ENCODE measurements around the gene WDR72.
"Not testable (repeated sequence)": the region's sequence is repeated elsewhere in the genome, so short reads cannot be mapped to it uniquely, and the experiment has no call there.

Gene WDR72

GRCh38 chr15:53759411-53759931 lies at the start of gene WDR72:
Gene WDR72, minus strand, starts transcription at chr15:53759663. Its CDS starts 26,514 bp downstream, at chr15:53733149.
- no peak for DNase-seq

GRCh38 chr15:53808058-53808706 lies 48.7 kb upstream of the WDR72 start:
- DNase-seq: no peak

GRCh38 chr15:53807501-53807900 lies 48.0 kb upstream of the WDR72 start:
- no peak for DNase-seq

- no peak for DNase-seq
Measured at GRCh38 chr15:53802672-53803071, 43.2 kb upstream of the WDR72 start.

GRCh38 chr15:53791581-53791980 lies 32.1 kb upstream of the WDR72 start:
- DNase-seq: no peak

- no peak for DNase-seq
Measured at GRCh38 chr15:53789654-53790375, 30.4 kb upstream of the WDR72 start.

GRCh38 chr15:53786401-53786800 lies 26.9 kb upstream of the WDR72 start:
- no peak for DNase-seq

GRCh38 chr15:53785241-53785640 lies 25.8 kb upstream of the WDR72 start:
- not testable (repeated sequence) for DNase-seq

GRCh38 chr15:53762916-53763315 lies 3.5 kb upstream of the WDR72 start:
- no peak for DNase-seq

- no peak for DNase-seq
Measured at GRCh38 chr15:53758412-53758811, 1.1 kb downstream of the WDR72 start.

- no peak for DNase-seq
Measured at GRCh38 chr15:53757906-53758305, 1.6 kb downstream of the WDR72 start.

- DNase-seq: no peak
Measured at GRCh38 chr15:53753813-53754212, 5.7 kb downstream of the WDR72 start.

GRCh38 chr15:53752406-53752805 lies 7.1 kb downstream of the WDR72 start:
- no peak for DNase-seq

GRCh38 chr15:53747501-53748068 lies 11.9 kb downstream of the WDR72 start:
- DNase-seq: no peak

- no peak for DNase-seq
Measured at GRCh38 chr15:53746101-53746500, 13.4 kb downstream of the WDR72 start.

GRCh38 chr15:53739651-53740050 lies 19.8 kb downstream of the WDR72 start:
- no peak for DNase-seq

GRCh38 chr15:53739187-53739586 lies 20.3 kb downstream of the WDR72 start:
- no peak for DNase-seq

- no peak for DNase-seq
Measured at GRCh38 chr15:53721334-53722087, 38.0 kb downstream of the WDR72 start.

GRCh38 chr15:53716909-53717876 lies 42.3 kb downstream of the WDR72 start:
- no peak for DNase-seq

GRCh38 chr15:53713218-53713617 lies 46.2 kb downstream of the WDR72 start:
- DNase-seq: no peak

- no peak for DNase-seq
Measured at GRCh38 chr15:53710906-53711305, 48.6 kb downstream of the WDR72 start.

GRCh38 chr15:53709821-53710220 lies 49.6 kb downstream of the WDR72 start:
- DNase-seq: no peak

Data from activated CD8-positive, alpha-beta memory T cell treated with anti-CD3 and anti-CD28 coated beads, Interleukin-2, amount 50 U/mL, for 4 hours (primary cell).